Hematopoietic multipotent progenitor cell treated with erythropoietin and hydrocortisone succinate and interleukin-3 and kit ligand, for 8 days (in vitro differentiated cells): ENCODE data around the gene CD55.

Source experiments
- DNase-seq: peaks from one replicate; pipeline ENCODE4 v3.0.0-alpha.2; 2015

Gene CD55

DNA sequence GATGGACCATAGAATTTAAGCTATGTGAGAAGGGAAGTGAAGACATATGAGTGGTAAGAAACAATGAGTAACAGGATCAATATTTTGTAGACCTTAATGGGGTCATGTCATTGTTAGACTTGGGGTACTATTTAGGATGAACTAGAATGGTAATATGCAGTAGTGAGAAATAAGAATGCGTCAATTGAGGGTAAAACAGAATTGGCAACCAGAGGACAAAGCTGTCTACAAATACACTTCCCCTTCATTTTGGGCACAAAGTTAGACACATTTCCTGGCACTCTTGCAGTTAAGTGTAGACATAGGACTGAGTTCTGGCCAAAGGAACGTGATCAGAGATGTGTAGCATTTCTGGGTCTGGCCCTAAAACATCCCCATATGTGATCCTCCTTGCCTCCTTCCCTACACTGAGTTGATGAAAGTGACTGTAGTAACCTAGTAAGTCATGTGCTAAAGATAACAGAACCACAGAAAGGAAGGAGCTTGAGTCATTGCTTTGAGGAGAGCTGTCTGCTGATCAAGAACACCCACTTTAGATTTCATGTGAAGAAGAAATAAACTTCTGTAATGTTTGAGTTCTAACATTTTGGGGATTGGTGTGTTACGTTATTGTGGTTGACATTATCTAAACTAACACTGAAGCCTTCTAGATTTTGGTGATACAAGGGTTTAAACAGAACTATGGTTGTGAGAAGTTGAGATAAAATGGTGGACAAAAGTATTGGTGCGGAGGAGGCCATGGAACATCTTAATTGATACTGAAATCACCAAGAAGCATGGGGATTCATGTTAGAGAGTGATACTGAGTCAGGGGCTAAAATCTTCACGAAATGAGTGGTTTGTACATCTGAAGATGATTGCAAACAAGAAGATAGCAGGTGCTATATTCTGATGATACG, 41.7 kb downstream of the CD55 start:
- DNase-seq: peak; percentile 84

DNA sequence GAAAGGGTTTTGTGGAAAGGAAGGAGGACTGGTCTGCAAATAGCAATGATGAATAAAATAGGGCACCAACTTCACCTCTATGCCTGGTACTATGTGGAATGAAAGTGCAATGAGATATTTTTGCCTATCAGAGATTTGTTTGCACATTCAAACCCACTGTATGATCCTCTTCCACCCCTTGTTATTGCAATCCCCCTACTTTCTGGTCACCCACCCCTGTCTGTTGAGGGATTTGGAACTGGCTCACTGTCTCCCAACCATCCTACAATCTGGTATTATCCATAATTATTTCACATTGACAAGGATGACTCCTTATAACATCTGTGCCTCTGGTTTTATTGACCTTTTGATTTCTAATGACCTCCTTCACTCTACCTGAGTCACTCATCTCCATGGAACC, 42.4 kb downstream of the CD55 start:
- DNase-seq: no peak

DNA sequence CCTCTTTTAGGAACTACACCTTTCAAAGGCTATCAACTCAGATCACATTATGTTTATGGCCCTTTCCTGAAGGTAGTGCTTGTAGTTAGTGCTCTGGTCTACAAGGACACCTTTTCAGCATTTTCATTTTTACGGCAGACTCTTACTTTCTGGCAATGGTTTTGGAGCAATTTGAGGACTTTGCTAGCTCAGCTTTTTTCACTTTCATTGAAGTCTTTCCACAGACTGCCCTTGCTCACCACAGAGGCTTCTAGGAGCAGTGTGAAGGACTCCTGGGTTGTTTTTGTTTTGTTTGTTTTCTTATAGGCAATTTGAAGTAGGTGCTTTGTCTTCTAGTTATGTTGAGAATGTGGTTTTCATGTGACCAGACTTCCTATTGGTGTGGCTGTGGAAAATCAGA, 43.1 kb downstream of the CD55 start:
- DNase-seq: no peak

DNA sequence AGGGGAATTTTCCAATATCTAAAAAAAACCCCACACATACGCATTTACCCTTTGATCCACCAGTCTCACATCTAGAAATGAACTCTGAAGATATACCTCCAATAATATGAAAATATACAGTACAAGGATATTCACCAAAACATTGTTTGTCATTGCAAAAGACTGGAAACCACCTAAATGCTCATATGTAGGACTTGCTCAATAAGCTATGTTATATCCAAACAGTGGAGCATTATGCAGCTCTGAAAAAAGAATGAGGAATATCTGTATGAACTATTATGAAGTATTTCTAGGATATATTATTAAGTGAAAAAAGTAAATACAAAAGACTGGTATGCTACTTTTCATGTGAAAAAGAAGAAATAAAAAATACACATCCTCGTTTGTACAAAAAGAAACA, 43.6 kb downstream of the CD55 start:
- DNase-seq: no peak

DNA sequence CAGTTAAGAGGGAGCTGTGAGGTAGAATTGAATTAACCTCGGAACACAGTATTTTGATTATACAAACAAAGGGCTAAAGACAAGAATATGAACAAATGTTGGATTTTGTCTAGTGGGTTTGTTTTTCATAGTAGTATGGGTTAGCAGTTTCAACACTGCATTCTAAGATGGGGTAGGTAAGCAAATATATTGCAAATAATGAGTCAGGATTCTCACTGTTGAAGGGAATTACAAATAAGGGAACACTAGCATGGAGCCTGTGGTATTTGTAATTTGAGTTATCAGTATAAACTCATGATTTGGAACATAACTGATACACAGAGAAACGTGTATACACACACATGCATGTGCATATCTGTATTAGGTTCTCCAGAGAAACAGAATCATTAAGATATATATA, 44.5 kb downstream of the CD55 start:
- DNase-seq: no peak

DNA sequence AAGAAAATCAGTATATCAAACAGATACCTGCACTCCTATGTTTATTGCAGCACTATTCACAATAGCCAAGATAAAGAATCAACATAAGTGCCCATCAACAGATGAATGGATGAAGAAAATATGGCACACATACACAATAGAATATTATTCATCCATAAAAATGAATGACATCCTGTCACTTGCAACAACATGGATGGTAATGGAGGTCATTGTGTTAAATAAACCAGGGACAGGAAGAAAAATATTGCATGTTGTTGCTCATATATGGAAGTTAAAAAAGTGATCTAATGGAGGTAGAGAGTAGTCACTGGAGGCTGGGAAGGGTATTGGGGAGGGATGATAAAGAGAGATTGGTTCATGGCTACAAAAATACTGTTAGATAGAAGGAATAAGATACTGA, 67.2 kb downstream of the CD55 start:
- DNase-seq: no peak

DNA sequence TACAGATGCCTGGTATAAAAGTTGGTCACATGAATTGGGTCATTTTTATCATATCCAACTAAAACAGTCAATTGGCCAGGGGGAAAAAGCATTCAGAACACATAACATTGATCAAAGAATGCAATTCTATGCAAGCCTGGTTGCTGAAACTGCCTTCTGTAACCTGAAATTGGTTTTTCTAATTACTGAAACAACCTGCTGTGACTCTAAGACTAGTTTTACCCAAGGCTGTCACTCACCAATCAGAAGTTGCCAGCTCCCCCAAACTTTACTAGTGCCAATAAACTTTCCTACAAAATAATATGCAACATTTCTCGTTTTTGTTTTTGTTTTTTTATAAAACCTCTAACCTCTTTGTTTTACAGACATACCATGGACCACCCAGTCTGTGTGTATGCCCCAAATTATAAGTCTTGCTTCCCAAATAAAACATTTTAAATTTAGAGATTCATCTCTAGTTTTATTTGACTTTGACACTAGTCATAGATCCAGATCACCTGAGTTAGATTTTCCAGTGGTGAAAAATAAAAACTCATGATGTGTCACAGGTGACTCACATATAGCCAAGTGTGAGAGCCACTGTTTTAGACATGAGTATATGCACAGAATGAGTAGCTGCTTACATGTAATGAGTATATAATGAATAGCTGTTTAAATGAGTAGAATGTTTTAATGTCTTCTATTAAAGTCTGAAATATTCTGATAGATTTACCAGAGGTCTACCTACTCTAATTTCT, 68.4 kb downstream of the CD55 start:
- no peak for DNase-seq

DNA sequence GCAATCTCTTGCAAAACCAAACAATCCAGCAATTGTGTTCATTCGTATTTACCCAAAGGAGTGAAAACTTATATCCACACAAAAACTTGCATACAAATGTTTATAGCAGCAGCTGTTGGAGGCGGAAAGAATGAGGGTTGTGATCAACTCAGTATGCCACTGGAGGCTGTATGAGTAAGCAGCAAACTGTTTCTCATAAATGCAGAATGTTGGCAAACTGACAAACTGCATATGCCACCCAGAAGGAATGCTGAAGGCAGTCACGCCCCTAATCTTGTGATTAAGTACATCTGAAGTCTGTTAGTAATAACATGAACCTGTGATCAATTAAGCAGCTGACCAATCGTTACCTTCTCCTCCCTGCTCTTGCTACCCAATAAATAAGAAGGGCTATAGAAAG, 72.1 kb downstream of the CD55 start:
- DNase-seq: peak; percentile 29

DNA sequence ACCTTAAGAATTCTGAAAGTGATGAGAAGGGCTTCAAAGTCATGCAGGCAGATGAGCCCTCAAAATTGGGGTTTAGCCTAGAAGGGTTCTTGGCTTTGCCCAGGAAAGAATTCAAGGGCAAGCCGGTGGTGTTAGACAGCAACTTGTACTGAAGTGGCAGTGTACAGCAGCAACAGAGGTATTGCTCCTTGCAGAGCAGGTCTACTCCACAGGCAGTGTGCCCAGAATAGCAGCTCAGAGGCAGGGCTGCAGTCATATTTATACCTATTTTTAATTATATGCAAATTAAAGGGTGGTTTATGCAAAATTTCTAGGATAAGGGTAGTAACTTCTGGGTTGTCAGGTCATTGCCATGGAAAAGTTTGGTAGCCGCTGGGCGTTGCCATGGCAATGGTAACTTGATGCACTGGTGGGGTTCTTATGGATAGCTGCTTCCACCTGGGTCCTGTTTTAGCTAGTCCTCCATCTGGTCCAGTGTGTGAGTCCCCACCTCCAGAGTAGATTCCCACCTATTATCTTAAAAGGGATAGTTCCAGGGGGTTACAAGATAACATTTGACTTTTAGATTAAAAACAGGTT, 74.8 kb downstream of the CD55 start:
- no peak for DNase-seq

DNA sequence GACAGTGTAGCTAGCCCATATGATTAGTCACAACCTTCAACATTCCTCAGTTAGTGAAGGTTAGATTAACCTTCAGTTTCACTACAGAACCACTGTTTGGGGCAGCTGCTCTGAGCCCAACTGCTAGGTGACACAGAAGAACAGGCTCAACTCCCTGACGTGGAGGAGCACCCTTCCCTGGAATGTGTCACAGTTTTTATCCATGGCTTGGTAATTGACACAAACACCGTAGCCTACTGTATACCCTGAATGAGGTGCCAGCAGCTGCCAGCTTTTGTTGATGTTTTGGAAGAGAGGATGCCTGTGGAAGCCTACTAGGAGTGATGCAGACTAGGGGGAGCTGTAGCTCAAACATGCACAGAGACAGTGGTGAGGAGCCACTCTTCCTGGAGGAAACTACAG, 76.0 kb downstream of the CD55 start:
- DNase-seq: no peak

DNA sequence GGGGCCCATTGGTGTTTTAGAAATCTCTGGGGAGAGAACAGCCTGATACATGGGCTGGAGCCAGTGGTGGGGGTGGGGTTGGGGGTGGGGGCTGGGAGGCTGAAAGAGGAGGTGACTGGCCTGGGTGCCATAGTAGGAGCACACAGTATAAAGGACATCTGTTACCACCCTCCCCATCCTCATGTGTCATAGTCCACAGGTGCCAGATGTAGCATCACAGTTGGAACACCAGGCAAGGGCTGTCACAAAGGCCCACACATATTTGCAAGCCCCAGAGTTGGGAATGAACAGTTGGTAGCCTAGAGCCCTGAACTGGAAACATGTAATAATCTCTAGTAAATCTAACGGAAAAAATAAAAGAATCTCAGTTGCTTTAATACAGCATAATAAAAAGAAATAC, 77.5 kb downstream of the CD55 start:
- no peak for DNase-seq

DNA sequence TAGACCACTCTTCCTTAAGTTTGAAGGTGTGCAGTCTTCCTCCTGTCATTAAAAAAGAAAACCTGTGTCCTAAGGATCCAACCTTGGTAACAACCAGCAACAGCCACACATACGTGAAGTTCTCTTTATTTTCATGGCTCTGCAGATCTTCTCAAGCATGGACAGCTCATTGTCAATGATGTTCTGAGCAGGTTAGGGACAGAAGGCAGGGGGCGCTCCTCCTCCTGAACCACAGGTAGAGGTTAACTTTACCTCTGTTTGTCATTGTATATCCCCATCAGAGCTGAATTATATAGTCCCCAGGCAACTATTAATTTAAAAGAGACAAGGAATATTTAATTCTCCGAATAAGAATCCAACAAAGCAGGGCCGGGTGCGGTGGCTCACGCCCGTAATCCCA, 80.1 kb downstream of the CD55 start:
- no peak for DNase-seq

DNA sequence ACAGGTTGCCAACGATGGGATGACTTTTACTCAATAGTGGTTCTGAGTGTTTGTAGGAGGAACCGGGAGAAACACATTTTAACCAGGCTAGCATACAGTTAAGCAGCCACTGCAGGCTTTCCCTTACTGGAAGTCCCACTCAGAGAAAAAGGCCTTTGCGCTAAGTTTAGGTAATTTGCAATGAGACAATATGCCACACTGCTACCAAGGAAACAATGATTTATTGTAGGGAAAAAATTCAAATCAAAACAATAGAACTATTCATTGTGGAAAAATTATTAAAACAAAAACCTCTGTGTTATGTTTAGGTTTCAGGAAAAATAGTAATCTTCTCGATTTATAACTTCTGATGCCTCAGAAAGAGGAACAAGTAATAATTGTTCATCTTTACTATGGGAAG, 81.3 kb downstream of the CD55 start:
- DNase-seq: no peak

DNA sequence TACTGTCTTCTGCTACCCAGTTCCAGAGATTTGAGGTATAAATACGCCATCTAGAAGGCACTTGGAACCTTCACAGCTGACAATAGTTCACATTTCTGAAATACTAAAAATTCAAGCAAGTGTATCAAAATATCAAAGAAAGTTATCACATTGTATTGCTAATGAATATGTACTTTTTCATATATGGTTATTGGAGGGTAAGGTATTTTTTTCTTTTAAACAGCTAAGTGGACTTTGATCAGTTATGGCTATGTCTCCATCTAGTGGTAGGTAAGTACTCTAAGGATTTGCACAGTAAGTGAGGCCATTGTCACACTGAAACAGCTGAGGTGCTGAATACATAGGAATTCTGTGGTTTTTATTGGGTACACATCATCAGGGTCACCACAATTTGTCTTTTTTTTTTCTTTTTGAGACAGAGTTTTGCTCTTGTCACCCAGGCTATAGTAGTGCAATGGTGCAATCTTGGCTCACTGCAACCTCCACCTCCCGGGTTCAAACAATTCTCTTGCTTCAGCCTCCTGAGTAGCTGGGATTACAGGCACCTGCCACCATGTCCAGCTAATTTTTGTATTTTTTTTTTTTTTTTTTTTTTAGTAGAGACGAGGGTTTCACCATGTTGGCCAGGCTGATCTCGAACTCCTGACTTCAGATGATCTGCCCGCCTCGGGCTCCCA, 83.5 kb downstream of the CD55 start:
- DNase-seq: peak; percentile 81

DNA sequence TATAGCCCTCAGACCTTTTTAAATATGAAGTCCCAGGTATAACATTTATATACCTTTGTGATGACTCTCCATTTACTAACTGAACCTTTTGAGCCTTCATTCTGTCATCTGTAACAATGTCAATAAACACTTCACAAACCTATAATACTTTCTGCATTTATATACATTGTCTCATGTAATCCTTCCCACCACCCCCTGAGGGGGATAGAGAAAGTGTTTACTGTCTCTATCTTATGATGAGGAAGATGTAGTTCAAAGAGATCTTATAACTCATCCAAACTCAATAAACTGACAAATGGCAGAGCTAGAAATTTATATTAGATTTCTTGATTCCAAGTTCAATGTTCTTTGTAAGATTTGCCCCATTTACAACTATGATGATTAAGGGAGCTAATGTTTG, 84.3 kb downstream of the CD55 start:
- DNase-seq: peak; percentile 25

DNA sequence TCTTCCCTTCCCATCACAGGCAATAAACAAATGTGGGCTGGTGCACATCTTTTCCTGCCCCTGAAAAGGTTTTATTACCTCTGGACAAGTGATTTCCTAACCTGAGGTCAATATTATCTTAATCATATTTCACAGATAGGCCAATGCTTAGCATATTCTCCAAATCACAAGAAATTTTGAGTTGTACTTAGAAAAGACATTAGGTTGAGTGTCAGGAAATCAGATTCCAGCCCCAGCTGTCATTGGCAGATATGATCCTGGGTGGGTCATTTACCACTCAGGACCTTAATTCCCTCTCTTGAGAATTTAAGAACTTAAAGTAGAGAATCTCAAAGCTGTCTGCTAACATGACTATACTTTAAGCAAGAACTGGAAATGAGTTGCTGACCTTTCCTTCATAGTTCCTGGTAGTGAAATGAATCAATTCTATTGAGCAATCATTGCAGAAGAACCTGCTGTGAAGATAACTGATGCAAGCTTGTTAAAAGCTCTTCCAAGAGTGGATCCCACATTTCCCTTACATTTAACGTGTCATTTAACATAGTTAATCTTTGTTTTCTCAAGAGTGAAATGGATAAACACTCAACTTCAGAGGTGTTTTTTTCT, 86.3 kb downstream of the CD55 start:
- DNase-seq: peak; percentile 41
